HepG2 (cell line): Measurements from ENCODE around the gene PPP1R15B. TPM values are rescaled to one million over a fixed set of nuclear protein-coding genes. Genes with fewer than 3 reads are reported as not detected.
A peak's percentile ranks its signal among the peaks of the same experiment; 100 is the strongest.

Source experiments
- ATRX ChIP-seq: sonication (generic); formaldehyde crosslinking; IDR thresholded peaks from 2 replicates; pipeline ENCODE4 v1.4.0; 2020; ENCODE audit warnings: missing genetic modification reagents, borderline replicate concordance
- BCL6 ChIP-seq: IDR thresholded peaks from 2 replicates; pipeline ENCODE4 v1.6.1; 2016; ENCODE audit warnings: missing genetic modification reagents, missing compliant biosample characterization
- DPF2 ChIP-seq: sonication (generic); formaldehyde crosslinking; IDR thresholded peaks from 2 replicates; pipeline ENCODE4 v1.4.0; 2020; ENCODE audit warnings: mild to moderate bottlenecking, low read depth, missing genetic modification reagents, borderline replicate concordance
- FOSL2 ChIP-seq: sonication (generic); formaldehyde crosslinking; IDR thresholded peaks from 2 replicates; pipeline ENCODE4 v1.4.0; 2020; ENCODE audit warnings: missing genetic modification reagents
- FOXK1 ChIP-seq: sonication (generic); formaldehyde crosslinking; IDR thresholded peaks from 2 replicates; pipeline ENCODE4 v1.4.0; 2020; ENCODE audit warnings: low read depth, missing genetic modification reagents, borderline replicate concordance
- GLI4 ChIP-seq: sonication (generic); formaldehyde crosslinking; IDR thresholded peaks from 2 replicates; pipeline ENCODE4 v1.5.1; 2020; ENCODE audit warnings: missing genetic modification reagents, mild to moderate bottlenecking, moderate library complexity, borderline replicate concordance
- GZF1 ChIP-seq: sonication (generic); formaldehyde crosslinking; IDR thresholded peaks from 2 replicates; pipeline ENCODE4 v1.5.1; 2020; ENCODE audit warnings: mild to moderate bottlenecking, missing genetic modification reagents
- HNF4A ChIP-seq: sonication (generic); formaldehyde crosslinking; IDR thresholded peaks from 2 replicates; pipeline ENCODE4 v1.4.0; 2020; ENCODE audit warnings: missing genetic modification reagents
- KLF6 ChIP-seq: IDR thresholded peaks from 2 replicates; pipeline ENCODE4 v1.8.0; 2016; ENCODE audit warnings: missing biosample characterization, missing genetic modification reagents
- MTF2 ChIP-seq: sonication (generic); formaldehyde crosslinking; IDR thresholded peaks from 2 replicates; pipeline ENCODE4 v1.5.0; 2020; ENCODE audit warnings: missing genetic modification reagents, borderline replicate concordance
- NFATC3 ChIP-seq: sonication (generic); formaldehyde crosslinking; IDR thresholded peaks from 2 replicates; pipeline ENCODE4 v1.5.1; 2020; ENCODE audit warnings: mild to moderate bottlenecking, missing genetic modification reagents
- PITX1 ChIP-seq: sonication (generic); formaldehyde crosslinking; IDR thresholded peaks from 2 replicates; pipeline ENCODE4 v1.5.1; 2020; ENCODE audit warnings: mild to moderate bottlenecking, missing genetic modification reagents
- TBX2 ChIP-seq: sonication (generic); formaldehyde crosslinking; IDR thresholded peaks from 2 replicates; pipeline ENCODE4 v1.5.0; 2020; ENCODE audit warnings: missing genetic modification reagents, mild to moderate bottlenecking, borderline replicate concordance
- ZBTB25 ChIP-seq: IDR thresholded peaks from 2 replicates; pipeline ENCODE4 v1.6.1; 2018; ENCODE audit warnings: missing genetic modification reagents
- ZHX1 ChIP-seq: sonication (generic); formaldehyde crosslinking; IDR thresholded peaks from 2 replicates; pipeline ENCODE4 v1.8.1; 2022; ENCODE audit warnings: low read depth, mild to moderate bottlenecking, missing genetic modification reagents
- ZNF10 ChIP-seq: sonication (generic); formaldehyde crosslinking; IDR thresholded peaks from 2 replicates; pipeline ENCODE4 v1.4.0; 2020; ENCODE audit warnings: mild to moderate bottlenecking, low read depth, missing genetic modification reagents, borderline replicate concordance
- ZNF275 ChIP-seq: sonication (generic); formaldehyde crosslinking; IDR thresholded peaks from 2 replicates; pipeline ENCODE4 v1.8.0; 2022; ENCODE audit warnings: missing genetic modification reagents, mild to moderate bottlenecking, inconsistent platforms, borderline replicate concordance
- ZNF513 ChIP-seq: sonication (generic); formaldehyde crosslinking; conservative IDR thresholded peaks from 2 replicates; pipeline ENCODE4 v1.5.0; 2020; ENCODE audit warnings: missing genetic modification reagents
- ZNF570 ChIP-seq: sonication (generic); formaldehyde crosslinking; IDR thresholded peaks from 2 replicates; pipeline ENCODE4 v1.4.0; 2020; ENCODE audit warnings: mild to moderate bottlenecking, missing genetic modification reagents, borderline replicate concordance
- ZNF577 ChIP-seq: sonication (generic); formaldehyde crosslinking; IDR thresholded peaks from 2 replicates; pipeline ENCODE4 v1.4.0; 2020; ENCODE audit warnings: mild to moderate bottlenecking, low read depth, missing genetic modification reagents, borderline replicate concordance
- ZNF816 ChIP-seq: sonication (generic); formaldehyde crosslinking; IDR thresholded peaks from 2 replicates; pipeline ENCODE4 v1.8.0; 2022; ENCODE audit warnings: missing genetic modification reagents, mild to moderate bottlenecking, borderline replicate concordance
- polyA plus RNA-seq, 8 experiments: library from polyadenylated mRNA; depleted of rRNA in 3 of 8; stranded (reverse) in 7 of 8; unstranded in 1 of 8; fragments of >200 nt; fragmentation: Illumina TruSeq in 4 of 8; extraction: Trizol in 4 of 8; gene quantifications; 2 replicates each; pipeline versions ENCODE4 v1.2.1 to v1.2.3, GENCODE V29; 2011 to 2016; ENCODE audit warnings: low read depth in 4 of 8, missing spikeins in 1 of 8, mixed read lengths in 1 of 8; ENCODE audit not compliant: insufficient read depth in 1 of 8
- total RNA-seq, 5 experiments: library from RNA; depleted of rRNA; stranded (reverse); fragments of >200 nt; fragmentation: Illumina TruSeq; extraction: Trizol; gene quantifications; 2 replicates each; pipeline ENCODE4 v1.2.3, GENCODE V29; 2016; ENCODE audit warnings: low read depth in 1 of 5

PPP1R15B gene
- total and polyA plus RNA-seq, 2 of the 13 experiments (the other 11 are each of a cell fraction or from before 2014, with no cell fraction given), result 13.4 to 23.8 TPM

GRCh38 chr1:204411451-204412204, at the start of gene PPP1R15B (continued):
- TF ChIP-seq FOXK1 (CRISPR knock-in tag), result peak; percentile 79; the same call in 1 of the 2 replicates
- TF ChIP-seq MTF2, result no peak; the same call in 1 of the 2 replicates
- TF ChIP-seq BCL6 (CRISPR knock-in tag), result no peak
- no peak for TF ChIP-seq ZNF10 (CRISPR knock-in tag)
- TF ChIP-seq ZBTB25 (CRISPR knock-in tag), result peak; percentile 76; the same call in 1 of the 2 replicates
- peak; percentile 87 for TF ChIP-seq TBX2 (CRISPR knock-in tag)
- peak; percentile 49; the same call in 1 of the 2 replicates for TF ChIP-seq PITX1 (CRISPR knock-in tag)
- peak; percentile 62; the same call in 1 of the 2 replicates for TF ChIP-seq ZNF275 (CRISPR knock-in tag)
- no peak for TF ChIP-seq GLI4 (CRISPR knock-in tag)
- no peak for TF ChIP-seq ATRX (CRISPR knock-in tag)
- TF ChIP-seq ZNF513 (CRISPR knock-in tag), result 0 out of 2 replicates have a peak, but pooled peaks have one; percentile 25
- TF ChIP-seq NFATC3 (CRISPR knock-in tag), result no peak
- TF ChIP-seq FOSL2 (CRISPR knock-in tag), result no peak; the same call in 1 of the 2 replicates
- TF ChIP-seq HNF4A (CRISPR knock-in tag), result 0 out of 2 replicates have a peak, but pooled peaks have one; percentile 22
- peak; percentile 59; the same call in 1 of the 2 replicates for TF ChIP-seq ZNF570
- TF ChIP-seq KLF6 (CRISPR knock-in tag), result peak; percentile 31; the same call in 1 of the 2 replicates
- no peak for TF ChIP-seq DPF2
- TF ChIP-seq GZF1 (CRISPR knock-in tag), result peak; percentile 60; the same call in 1 of the 2 replicates
- 0 out of 2 replicates have a peak, but pooled peaks have one; percentile 24 for TF ChIP-seq ZNF816 (CRISPR knock-in tag)
- peak; percentile 54; the same call in 1 of the 2 replicates for TF ChIP-seq ZHX1 (CRISPR knock-in tag)
- no peak for TF ChIP-seq ZNF577 (CRISPR knock-in tag)
